ENCODE data around the gene NFIX. TPM values are rescaled to one million over a fixed set of nuclear protein-coding genes. Genes with fewer than 3 reads are reported as not detected.
"Not testable (repeated sequence)": the region's sequence is repeated elsewhere in the genome, so short reads cannot be mapped to it uniquely, and the experiment has no call there.

The NFIX gene
- total RNA-seq, 1 donor from 2014 or later = 118 TPM

- peaks cover 28% of the 10 kb centered on the region for H3K36me3 ChIP-seq
- H3K9me3 ChIP-seq (replicated peaks) = no peaks in the 10 kb centered on the region
- H3K4me1 ChIP-seq = peaks cover 58% of the 10 kb centered on the region
- peak within 1 kb of the TSS; percentile 96 for H3K27ac ChIP-seq (replicated peaks)
- intact Hi-C loops (cut with micrococcal nuclease) = no loop called here
- H3K27me3 ChIP-seq (ENCODE audit: low read depth) = no peaks in the 10 kb centered on the region
- TF ChIP-seq, protein P1, sequence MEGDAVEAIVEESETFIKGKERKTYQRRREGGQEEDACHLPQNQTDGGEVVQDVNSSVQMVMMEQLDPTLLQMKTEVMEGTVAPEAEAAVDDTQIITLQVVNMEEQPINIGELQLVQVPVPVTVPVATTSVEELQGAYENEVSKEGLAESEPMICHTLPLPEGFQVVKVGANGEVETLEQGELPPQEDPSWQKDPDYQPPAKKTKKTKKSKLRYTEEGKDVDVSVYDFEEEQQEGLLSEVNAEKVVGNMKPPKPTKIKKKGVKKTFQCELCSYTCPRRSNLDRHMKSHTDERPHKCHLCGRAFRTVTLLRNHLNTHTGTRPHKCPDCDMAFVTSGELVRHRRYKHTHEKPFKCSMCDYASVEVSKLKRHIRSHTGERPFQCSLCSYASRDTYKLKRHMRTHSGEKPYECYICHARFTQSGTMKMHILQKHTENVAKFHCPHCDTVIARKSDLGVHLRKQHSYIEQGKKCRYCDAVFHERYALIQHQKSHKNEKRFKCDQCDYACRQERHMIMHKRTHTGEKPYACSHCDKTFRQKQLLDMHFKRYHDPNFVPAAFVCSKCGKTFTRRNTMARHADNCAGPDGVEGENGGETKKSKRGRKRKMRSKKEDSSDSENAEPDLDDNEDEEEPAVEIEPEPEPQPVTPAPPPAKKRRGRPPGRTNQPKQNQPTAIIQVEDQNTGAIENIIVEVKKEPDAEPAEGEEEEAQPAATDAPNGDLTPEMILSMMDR (IDR thresholded peaks at IDR 0.05; ENCODE audit: borderline replicate concordance) = no peak
- peak; percentile 83 for DNase-seq
- H3K4me3 ChIP-seq = peak within 1 kb of the TSS; percentile 86
These were observed 38.6 kb upstream of the NFIX start, which contains the start of gene GADD45GIP1 for GRCh38 chr19:12956446-12957388. TSS of gene GADD45GIP1 (minus strand) at chr19:12957223. CDS start at chr19:12957212, 11 bp downstream.

- Histone ChIP-seq H3K36me3 (peaks cover 20% of the 10 kb centered on the region), H3K4me3 (peak overlapping the region; percentile 86), H3K27ac (replicated peaks) (peak overlapping the region; percentile 96), H3K4me1 (peaks cover 51% of the 10 kb centered on the region)
- H3K9me3 ChIP-seq (replicated peaks); H3K27me3 ChIP-seq (ENCODE audit: low read depth); intact Hi-C loops (cut with micrococcal nuclease); DNase-seq: not testable (repeated sequence)
These were observed 37.8 kb upstream of the NFIX start for GRCh38 chr19:12957389-12957952.

GRCh38 chr19:12959481-12959880 is 35.8 kb upstream of the NFIX start:
- DNase-seq = no peak
- Histone ChIP-seq H3K27ac (replicated peaks) (no peak overlapping the region), H3K27me3 (ENCODE audit: low read depth) (no peaks in the 10 kb centered on the region), H3K9me3 (replicated peaks) (no peaks in the 10 kb centered on the region), H3K36me3 (peaks cover under 1% of the 10 kb centered on the region), H3K4me1 (peaks cover 31% of the 10 kb centered on the region), H3K4me3 (no peak overlapping the region)
- intact Hi-C loops (cut with micrococcal nuclease) = no loop called here
- TF ChIP-seq, protein P1 (IDR thresholded peaks at IDR 0.05; ENCODE audit: borderline replicate concordance) = no peak

DNA sequence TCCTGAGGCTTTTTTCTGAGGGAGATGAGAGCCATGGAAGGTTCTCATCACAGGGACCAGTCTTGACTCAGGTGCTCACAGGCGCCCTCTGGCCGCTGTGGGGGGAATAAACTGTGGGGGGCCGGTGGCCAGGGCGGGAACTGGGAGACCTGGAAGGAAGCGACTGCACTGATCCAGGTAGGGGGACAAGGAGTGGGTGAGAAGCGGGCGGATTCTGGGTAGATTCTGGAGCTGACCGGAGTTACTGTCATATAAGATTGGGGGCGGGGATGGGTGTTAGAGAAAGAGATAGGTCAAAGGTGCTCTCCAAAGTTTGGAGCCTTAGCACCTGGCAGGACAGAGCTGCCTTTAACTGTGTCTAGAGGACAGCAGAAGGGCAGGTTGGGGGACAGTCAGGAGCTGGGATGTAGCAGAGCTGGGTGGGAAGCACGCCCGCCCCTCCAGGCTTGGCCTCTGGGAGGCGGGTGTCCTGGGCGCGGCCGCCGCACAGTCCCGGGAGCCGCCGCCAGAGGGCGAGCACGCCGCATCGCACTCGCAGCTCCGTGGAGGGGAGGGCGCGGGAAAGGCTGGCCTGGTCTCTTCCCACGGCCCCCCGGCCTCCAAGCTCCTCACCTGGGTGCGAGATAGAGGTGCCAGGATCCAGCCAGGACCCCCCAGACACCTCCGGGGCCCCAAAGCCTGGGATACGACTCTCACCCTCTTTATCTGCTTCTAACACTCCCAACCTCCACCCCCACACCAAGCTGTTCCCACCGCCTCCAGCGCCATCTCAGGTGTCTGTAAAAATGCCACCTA is 30.1 kb upstream of the NFIX start:
- intact Hi-C loops (cut with micrococcal nuclease) = no loop called here
- H3K4me1 ChIP-seq = peaks cover 8% of the 10 kb centered on the region
- peak overlapping the region; percentile 69 for H3K4me3 ChIP-seq
- DNase-seq = peak; percentile 84
- peak overlapping the region; percentile 72 for H3K27ac ChIP-seq (replicated peaks)
- H3K9me3 ChIP-seq (replicated peaks) = no peaks in the 10 kb centered on the region
- H3K27me3 ChIP-seq (ENCODE audit: low read depth) = no peaks in the 10 kb centered on the region
- H3K36me3 ChIP-seq = no peaks in the 10 kb centered on the region
- TF ChIP-seq, protein P1 (IDR thresholded peaks at IDR 0.05; ENCODE audit: borderline replicate concordance) = peak; percentile 91

GRCh38 chr19:12965812-12966135 is 29.5 kb upstream of the NFIX start:
- H3K4me3 ChIP-seq = peak overlapping the region; percentile 69
- intact Hi-C loops (cut with micrococcal nuclease) = no loop called here
- no peaks in the 10 kb centered on the region for H3K36me3 ChIP-seq
- H3K27ac ChIP-seq (replicated peaks) = peak overlapping the region; percentile 72
- TF ChIP-seq, protein P1 (IDR thresholded peaks at IDR 0.05; ENCODE audit: borderline replicate concordance) = no peak
- DNase-seq = no peak
- peaks cover 8% of the 10 kb centered on the region for H3K4me1 ChIP-seq
- no peaks in the 10 kb centered on the region for H3K9me3 ChIP-seq (replicated peaks)
- H3K27me3 ChIP-seq (ENCODE audit: low read depth) = no peaks in the 10 kb centered on the region

Measured in left ventricle myocardium inferior (tissue), 1 donor.